ENCODE data around the gene FBLN7.

Gene FBLN7

GRCh38 chr2:112168422-112169124 is 30.4 kb downstream of the FBLN7 start:
- Histone ChIP-seq H3K27ac (ENCODE audit: insufficient read depth, low read depth, low read length, poor library complexity, severe bottlenecking) (no peak overlapping the region), H3K4me3 (ENCODE audit: insufficient read depth, low read depth, low read length) (no peak overlapping the region), H3K27me3 (ENCODE audit: control insufficient read depth, insufficient read depth, low read length, poor library complexity, severe bottlenecking) (no peaks in the 10 kb centered on the region), H3K36me3 (ENCODE audit: control insufficient read depth, insufficient read depth, low read length) (no peaks in the 10 kb centered on the region), H3K9me3 (ENCODE audit: control insufficient read depth, low read length) (no peaks in the 10 kb centered on the region), H3K4me1 (ENCODE audit: control insufficient read depth, insufficient read depth, low read length) (no peaks in the 10 kb centered on the region)
- 90 to 92% methylated on average over 10 of the region's 10 CpGs for whole genome bisulfite sequencing, 2 experiments

- no peaks in the 10 kb centered on the region for H3K9me3 ChIP-seq (ENCODE audit: control insufficient read depth, low read length)
- H3K27ac ChIP-seq (ENCODE audit: insufficient read depth, low read depth, low read length, poor library complexity, severe bottlenecking): no peak overlapping the region
- H3K4me3 ChIP-seq (ENCODE audit: insufficient read depth, low read depth, low read length): no peak overlapping the region
- no peaks in the 10 kb centered on the region for H3K27me3 ChIP-seq (ENCODE audit: control insufficient read depth, insufficient read depth, low read length, poor library complexity, severe bottlenecking)
- H3K4me1 ChIP-seq (ENCODE audit: control insufficient read depth, insufficient read depth, low read length): no peaks in the 10 kb centered on the region
- 92 to 95% methylated on average over 4 of the region's 4 CpGs for WGBS, 2 experiments
- H3K36me3 ChIP-seq (ENCODE audit: control insufficient read depth, insufficient read depth, low read length): no peaks in the 10 kb centered on the region
Measured at GRCh38 chr2:112170495-112170894, 32.3 kb downstream of the FBLN7 start.

GRCh38 chr2:112173646-112174319 is 35.6 kb downstream of the FBLN7 start:
- H3K9me3 ChIP-seq (ENCODE audit: control insufficient read depth, low read length): no peaks in the 10 kb centered on the region
- H3K27me3 ChIP-seq (ENCODE audit: control insufficient read depth, insufficient read depth, low read length, poor library complexity, severe bottlenecking): no peaks in the 10 kb centered on the region
- no peaks in the 10 kb centered on the region for H3K36me3 ChIP-seq (ENCODE audit: control insufficient read depth, insufficient read depth, low read length)
- H3K4me1 ChIP-seq (ENCODE audit: control insufficient read depth, insufficient read depth, low read length): no peaks in the 10 kb centered on the region
- no peak overlapping the region for H3K4me3 ChIP-seq (ENCODE audit: insufficient read depth, low read depth, low read length)
- no peak overlapping the region for H3K27ac ChIP-seq (ENCODE audit: insufficient read depth, low read depth, low read length, poor library complexity, severe bottlenecking)
- 96 to 97% methylated on average over 11 of the region's 11 CpGs for WGBS, 2 experiments

- 88 to 93% methylated on average over 4 of the region's 4 CpGs for WGBS, 2 experiments
- Histone ChIP-seq H3K27me3 (ENCODE audit: control insufficient read depth, insufficient read depth, low read length, poor library complexity, severe bottlenecking) (no peaks in the 10 kb centered on the region), H3K36me3 (ENCODE audit: control insufficient read depth, insufficient read depth, low read length) (no peaks in the 10 kb centered on the region), H3K9me3 (ENCODE audit: control insufficient read depth, low read length) (no peaks in the 10 kb centered on the region), H3K27ac (ENCODE audit: insufficient read depth, low read depth, low read length, poor library complexity, severe bottlenecking) (no peak overlapping the region), H3K4me1 (ENCODE audit: control insufficient read depth, insufficient read depth, low read length) (no peaks in the 10 kb centered on the region), H3K4me3 (ENCODE audit: insufficient read depth, low read depth, low read length) (no peak overlapping the region)
Measured at GRCh38 chr2:112174383-112174782, 36.2 kb downstream of the FBLN7 start.

GRCh38 chr2:112175333-112175732 is 37.1 kb downstream of the FBLN7 start:
- H3K36me3 ChIP-seq (ENCODE audit: control insufficient read depth, insufficient read depth, low read length): no peaks in the 10 kb centered on the region
- no peak overlapping the region for H3K4me3 ChIP-seq (ENCODE audit: insufficient read depth, low read depth, low read length)
- H3K4me1 ChIP-seq (ENCODE audit: control insufficient read depth, insufficient read depth, low read length): no peaks in the 10 kb centered on the region
- 93 to 96% methylated on average over 2 to 3 of the region's 3 CpGs for WGBS, 2 experiments
- H3K27me3 ChIP-seq (ENCODE audit: control insufficient read depth, insufficient read depth, low read length, poor library complexity, severe bottlenecking): no peaks in the 10 kb centered on the region
- H3K27ac ChIP-seq (ENCODE audit: insufficient read depth, low read depth, low read length, poor library complexity, severe bottlenecking): no peak overlapping the region
- H3K9me3 ChIP-seq (ENCODE audit: control insufficient read depth, low read length): peaks cover under 1% of the 10 kb centered on the region

- H3K36me3 ChIP-seq (ENCODE audit: control insufficient read depth, insufficient read depth, low read length): no peaks in the 10 kb centered on the region
- whole genome bisulfite sequencing, 2 experiments: 90 to 92% methylated on average over 7 of the region's 7 CpGs
- peaks cover 7% of the 10 kb centered on the region for H3K27me3 ChIP-seq (ENCODE audit: control insufficient read depth, insufficient read depth, low read length, poor library complexity, severe bottlenecking)
- peaks cover 3% of the 10 kb centered on the region for H3K9me3 ChIP-seq (ENCODE audit: control insufficient read depth, low read length)
- no peak overlapping the region for H3K4me3 ChIP-seq (ENCODE audit: insufficient read depth, low read depth, low read length)
- no peaks in the 10 kb centered on the region for H3K4me1 ChIP-seq (ENCODE audit: control insufficient read depth, insufficient read depth, low read length)
- H3K27ac ChIP-seq (ENCODE audit: insufficient read depth, low read depth, low read length, poor library complexity, severe bottlenecking): no peak overlapping the region
Measured at GRCh38 chr2:112175958-112176573, 37.9 kb downstream of the FBLN7 start.

GRCh38 chr2:112181571-112182290 is 43.5 kb downstream of the FBLN7 start:
- H3K27ac ChIP-seq (ENCODE audit: insufficient read depth, low read depth, low read length, poor library complexity, severe bottlenecking): no peak overlapping the region
- H3K36me3 ChIP-seq (ENCODE audit: control insufficient read depth, insufficient read depth, low read length): peaks cover 3% of the 10 kb centered on the region
- WGBS, 2 experiments: 24 to 27% methylated on average over 54 of the region's 54 CpGs
- H3K4me3 ChIP-seq (ENCODE audit: insufficient read depth, low read depth, low read length): no peak overlapping the region
- no peaks in the 10 kb centered on the region for H3K4me1 ChIP-seq (ENCODE audit: control insufficient read depth, insufficient read depth, low read length)
- peaks cover 3% of the 10 kb centered on the region for H3K9me3 ChIP-seq (ENCODE audit: control insufficient read depth, low read length)
- peaks cover 20% of the 10 kb centered on the region for H3K27me3 ChIP-seq (ENCODE audit: control insufficient read depth, insufficient read depth, low read length, poor library complexity, severe bottlenecking)

GRCh38 chr2:112182581-112183034 is 44.4 kb downstream of the FBLN7 start:
- Histone ChIP-seq H3K4me1 (ENCODE audit: control insufficient read depth, insufficient read depth, low read length) (no peaks in the 10 kb centered on the region), H3K27me3 (ENCODE audit: control insufficient read depth, insufficient read depth, low read length, poor library complexity, severe bottlenecking) (peaks cover 20% of the 10 kb centered on the region), H3K27ac (ENCODE audit: insufficient read depth, low read depth, low read length, poor library complexity, severe bottlenecking) (no peak overlapping the region), H3K9me3 (ENCODE audit: control insufficient read depth, low read length) (peaks cover 3% of the 10 kb centered on the region), H3K36me3 (ENCODE audit: control insufficient read depth, insufficient read depth, low read length) (peaks cover 3% of the 10 kb centered on the region), H3K4me3 (ENCODE audit: insufficient read depth, low read depth, low read length) (no peak overlapping the region)
- WGBS, 2 experiments: 81 to 84% methylated on average over 17 of the region's 17 CpGs

GRCh38 chr2:112183327-112184025 is 45.3 kb downstream of the FBLN7 start:
- H3K27me3 ChIP-seq (ENCODE audit: control insufficient read depth, insufficient read depth, low read length, poor library complexity, severe bottlenecking): peaks cover 20% of the 10 kb centered on the region
- H3K36me3 ChIP-seq (ENCODE audit: control insufficient read depth, insufficient read depth, low read length): peaks cover 3% of the 10 kb centered on the region
- peaks cover 3% of the 10 kb centered on the region for H3K9me3 ChIP-seq (ENCODE audit: control insufficient read depth, low read length)
- no peaks in the 10 kb centered on the region for H3K4me1 ChIP-seq (ENCODE audit: control insufficient read depth, insufficient read depth, low read length)
- H3K27ac ChIP-seq (ENCODE audit: insufficient read depth, low read depth, low read length, poor library complexity, severe bottlenecking): no peak overlapping the region
- WGBS, 2 experiments: 92% methylated on average over 8 of the region's 8 CpGs
- H3K4me3 ChIP-seq (ENCODE audit: insufficient read depth, low read depth, low read length): no peak overlapping the region
